Inferior parietal cortex (tissue), 1 donor: ENCODE data around the gene PADI2.

Experiments
- DNase-seq: peaks from one replicate; pipeline ENCODE4 v3.0.0-alpha.2; 2016; ENCODE audit errors: extremely low spot score

The PADI2 gene

DNA sequence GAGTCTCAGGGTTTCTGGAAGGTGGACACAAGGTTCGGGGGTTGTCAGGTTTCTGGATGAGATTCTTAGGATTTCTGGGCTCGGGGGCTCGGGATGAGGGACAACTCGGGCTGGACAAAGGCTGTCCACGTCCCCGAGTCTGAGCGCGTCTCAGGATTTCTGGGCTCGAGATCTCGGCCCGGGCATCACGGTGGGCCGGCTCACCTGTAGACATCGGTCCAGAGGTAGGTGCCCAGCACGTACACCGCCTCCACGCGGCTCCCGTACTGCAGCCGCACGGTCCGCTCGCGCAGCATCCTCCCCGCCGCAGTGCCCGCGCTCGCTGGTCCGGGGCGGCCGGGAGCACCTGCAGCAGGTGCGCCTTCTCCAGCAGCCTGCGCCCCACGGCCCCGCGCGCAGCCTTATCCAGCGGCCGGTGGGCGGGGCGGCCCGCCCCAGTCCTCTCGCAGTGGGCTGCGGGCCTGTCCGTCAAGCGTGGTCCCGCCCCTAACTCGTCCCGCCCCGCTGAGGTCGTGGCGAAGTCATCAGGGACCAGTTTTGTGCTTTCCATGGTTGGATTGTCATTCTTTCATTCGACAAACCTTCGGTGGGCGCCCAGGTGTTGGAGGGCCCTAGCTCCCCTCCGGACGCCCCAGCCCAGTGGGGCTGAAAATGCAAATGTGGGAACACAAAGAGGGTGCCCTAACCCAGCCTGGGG is at the start of gene PADI2:
PADI2 (minus strand) TSS at position 376 of the 697 bp plus-strand sequence; CDS start at position 296, 80 bp downstream.
- DNase-seq, result peak; percentile 83

DNA sequence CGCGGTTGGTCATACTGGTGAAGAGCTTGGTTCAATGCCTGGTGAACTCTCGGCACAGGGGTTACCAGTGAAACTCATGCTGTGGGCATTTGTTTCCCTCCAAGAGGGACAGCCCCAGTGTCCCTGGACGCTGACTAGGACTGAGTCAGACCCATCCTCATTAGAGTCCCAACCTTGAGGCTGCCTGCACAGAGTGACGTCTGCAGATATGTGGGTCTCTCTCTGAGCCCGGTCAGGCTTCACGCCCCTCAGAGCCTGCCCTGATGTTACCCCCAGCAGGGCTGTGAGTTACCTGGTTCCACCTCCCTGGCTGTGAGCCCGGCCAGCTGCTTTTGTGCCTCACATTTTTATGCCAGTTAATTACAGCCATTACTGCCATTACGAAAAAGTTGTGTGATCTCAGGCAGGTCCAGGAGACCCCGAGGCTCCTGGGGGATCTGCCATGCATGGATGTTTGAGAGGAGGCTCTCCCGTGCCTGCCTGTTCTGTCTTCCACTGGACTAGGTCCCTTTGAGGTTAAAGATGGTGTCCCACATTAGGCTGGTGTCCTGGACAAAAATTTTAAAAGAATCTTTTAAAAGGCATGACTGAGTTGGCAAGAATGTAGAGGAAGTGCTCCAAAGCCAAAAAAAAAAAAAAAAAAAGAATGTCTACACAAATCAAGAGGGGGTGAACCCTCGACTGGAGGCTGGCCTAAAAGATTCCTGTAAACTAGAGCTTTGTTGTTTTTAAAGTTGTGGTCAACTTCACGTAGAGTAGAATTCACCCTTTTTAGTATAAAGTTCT is 49.0 kb upstream of the PADI2 start:
- DNase-seq, result no peak

GRCh38 chr1:17167786-17168090 is 48.5 kb upstream of the PADI2 start:
- DNase-seq, result no peak

- DNase-seq, result no peak
Observed at GRCh38 chr1:17167041-17167785, 48.0 kb upstream of the PADI2 start.

DNA sequence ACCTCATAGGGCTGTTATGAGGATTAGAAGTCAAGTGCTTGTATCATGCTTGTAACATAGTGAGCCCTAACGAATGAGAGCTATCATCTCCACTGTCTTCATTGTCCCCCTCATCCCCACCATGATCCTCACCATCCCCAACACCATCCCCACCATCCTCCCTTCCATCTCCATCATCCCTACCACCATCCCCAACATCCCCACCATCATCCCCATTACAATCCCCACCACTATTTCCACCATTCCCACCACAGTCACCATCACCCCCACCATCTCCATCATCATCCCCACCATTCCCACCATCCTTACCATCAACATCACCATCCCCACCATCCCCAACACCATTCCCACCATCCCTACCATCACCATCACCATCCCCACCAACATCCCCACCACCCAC is 46.6 kb upstream of the PADI2 start:
- DNase-seq, result no peak

GRCh38 chr1:17163789-17164666 is 44.8 kb upstream of the PADI2 start:
- no peak for DNase-seq

DNA sequence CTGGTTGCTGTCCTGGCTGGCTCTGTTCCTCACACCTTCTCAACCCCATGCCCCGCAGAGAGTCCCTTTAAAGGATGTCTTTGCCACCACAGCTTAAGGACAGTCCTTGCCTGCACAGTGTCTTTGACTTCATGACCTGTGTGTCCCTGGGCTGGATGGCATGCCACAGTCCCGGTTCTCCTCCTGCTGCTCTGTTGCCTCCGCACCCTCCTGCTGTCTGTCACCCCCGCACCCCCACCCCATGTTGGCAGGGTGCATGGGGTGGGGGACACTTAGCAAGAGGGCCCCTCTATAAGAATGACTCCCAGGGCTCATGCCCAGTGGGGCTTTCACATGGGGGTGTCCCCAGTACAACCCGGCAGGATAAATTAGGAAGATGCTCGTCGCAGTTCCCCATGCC is 44.1 kb upstream of the PADI2 start:
- DNase-seq, result no peak

GRCh38 chr1:17162941-17163340 is 43.7 kb upstream of the PADI2 start:
- no peak for DNase-seq

DNA sequence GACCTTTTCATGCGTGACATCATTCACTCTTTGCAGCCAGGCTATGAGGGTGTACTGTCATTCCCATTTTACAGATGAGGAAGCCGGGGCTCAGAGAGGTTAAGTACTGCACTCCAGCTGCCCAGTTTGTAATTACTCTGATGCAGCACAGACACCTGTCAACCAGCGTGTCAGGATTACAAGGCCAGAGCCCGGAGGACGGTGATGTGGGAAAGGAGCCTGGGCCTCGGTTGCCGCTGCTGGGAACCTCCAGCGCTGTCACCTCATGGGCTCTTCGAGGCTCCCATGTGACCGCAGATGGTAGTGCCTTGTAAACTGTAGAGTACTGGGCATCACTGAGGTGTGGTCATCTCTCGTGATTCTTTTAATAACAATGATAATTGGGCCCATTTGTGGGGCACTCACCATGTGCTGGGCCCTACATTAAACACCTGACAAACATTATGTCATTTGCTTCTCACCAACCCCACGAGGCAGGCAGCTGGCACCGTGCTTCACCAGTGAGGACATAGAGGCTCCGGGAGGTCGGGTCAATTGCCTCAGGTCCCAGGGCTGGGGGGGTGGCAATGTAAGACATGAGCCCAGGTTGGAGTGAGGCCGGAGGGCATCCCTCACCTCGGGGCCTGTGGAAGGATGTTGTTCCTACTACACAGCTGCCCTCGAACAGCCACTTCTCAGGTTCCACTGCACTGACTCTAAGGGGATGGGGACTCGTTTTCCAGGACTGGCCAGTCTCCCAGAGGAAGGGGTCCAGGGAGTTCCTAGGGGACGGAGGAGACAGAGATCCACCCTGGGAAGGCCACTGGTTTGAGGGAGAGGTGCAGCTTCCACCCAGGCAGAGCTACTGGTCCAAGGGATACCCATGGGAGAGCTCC is 42.9 kb upstream of the PADI2 start:
- DNase-seq, result no peak

GRCh38 chr1:17161137-17161740 is 42.0 kb upstream of the PADI2 start:
- DNase-seq, result no peak

DNA sequence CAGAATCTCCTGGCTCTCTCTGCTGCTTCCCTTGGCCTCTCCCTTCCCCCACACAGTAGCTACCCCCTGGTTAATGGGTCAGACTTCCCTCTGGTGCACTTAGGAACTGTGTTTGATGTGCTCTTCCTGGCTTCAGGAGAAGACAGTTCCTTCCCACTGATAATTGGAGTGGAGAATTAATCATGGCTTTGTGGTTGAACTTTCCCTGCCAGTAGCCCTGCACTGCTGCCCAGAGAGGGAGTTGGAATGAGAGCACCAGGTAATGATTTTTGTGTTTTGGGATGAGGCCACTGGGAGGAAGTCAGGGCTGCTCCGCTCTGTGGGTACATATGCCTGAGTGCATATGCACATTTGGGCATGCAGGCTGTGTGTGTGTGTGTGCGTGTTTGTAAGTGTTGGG is 39.7 kb upstream of the PADI2 start:
- DNase-seq, result no peak

DNA sequence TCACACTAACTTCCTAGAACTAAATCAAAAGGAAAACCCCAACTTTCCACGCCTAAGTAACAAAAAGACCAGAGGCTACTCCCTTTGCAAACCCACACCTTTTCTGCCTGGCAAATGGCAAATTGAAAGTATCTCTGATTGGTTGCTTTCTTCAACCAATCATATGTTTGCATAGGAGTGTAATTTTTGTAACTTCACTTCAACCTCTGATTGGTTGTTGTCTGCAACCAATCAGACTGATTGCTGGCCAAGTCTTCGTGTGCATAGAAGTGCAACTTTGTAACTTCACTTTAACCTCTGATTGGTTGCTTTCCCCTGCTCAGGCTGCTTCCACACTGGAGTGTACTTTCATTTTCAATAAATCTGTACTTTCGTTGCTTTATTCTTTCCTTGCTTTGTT is 36.9 kb upstream of the PADI2 start:
- no peak for DNase-seq

- DNase-seq, result no peak
Observed at GRCh38 chr1:17155257-17155920, 36.1 kb upstream of the PADI2 start.

GRCh38 chr1:17149771-17150170 is 30.5 kb upstream of the PADI2 start:
- no peak for DNase-seq

DNA sequence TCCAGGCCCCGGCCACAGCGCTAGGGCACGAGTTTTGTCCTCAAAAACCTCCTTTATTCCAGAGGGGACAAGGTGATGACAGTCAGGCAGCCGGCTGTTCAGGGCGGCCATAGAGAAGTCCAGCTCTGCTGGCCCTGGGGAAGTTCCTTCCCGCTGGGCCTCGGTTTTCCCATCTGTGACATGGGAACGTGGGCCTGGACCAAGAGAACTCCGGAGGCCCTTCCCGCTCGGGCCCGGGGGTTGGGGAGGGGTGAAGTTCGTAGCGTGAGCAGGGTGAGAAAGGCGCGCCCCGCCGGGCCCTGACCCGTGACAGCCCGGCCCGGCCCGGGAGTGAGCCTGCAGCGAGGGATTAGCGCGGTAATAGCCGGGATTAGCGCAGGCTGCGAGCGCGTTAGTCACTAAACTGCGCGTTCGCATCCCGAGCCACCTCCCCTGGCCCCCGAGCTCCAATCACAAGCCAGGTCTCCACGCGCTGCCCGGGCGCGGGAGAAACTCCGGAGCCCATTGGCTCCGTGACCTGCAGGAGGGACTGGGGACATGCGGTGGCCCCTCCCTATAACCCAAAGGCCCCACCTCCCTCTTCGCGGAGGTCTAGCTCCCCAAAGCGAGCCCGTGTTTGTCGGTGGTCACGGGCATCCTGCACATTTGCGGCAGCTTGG is 29.8 kb upstream of the PADI2 start:
- no peak for DNase-seq

- DNase-seq, result no peak
Observed at GRCh38 chr1:17145648-17146047, 26.4 kb upstream of the PADI2 start.

DNA sequence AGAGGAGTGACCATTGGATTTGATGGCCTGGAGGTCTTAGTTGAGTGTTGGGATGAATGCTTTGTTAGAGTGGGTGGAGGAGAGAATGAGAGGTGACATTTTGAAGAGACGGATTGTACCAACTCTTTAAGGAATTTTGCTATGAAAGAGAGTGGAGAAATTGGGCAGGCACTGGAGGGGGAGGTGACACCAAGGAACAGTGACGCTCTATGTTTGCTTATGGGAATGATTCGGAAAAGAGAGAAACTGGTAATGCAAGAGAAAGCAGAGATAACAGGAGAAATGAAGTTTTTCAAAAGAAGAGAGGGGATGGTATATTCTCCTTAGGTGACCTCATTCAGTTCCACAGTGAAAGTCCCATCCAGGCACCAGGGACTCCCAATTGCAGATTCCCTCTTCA is 24.5 kb upstream of the PADI2 start:
- no peak for DNase-seq

- no peak for DNase-seq
Observed at GRCh38 chr1:17141441-17142197, 22.4 kb upstream of the PADI2 start.

- no peak for DNase-seq
Observed at GRCh38 chr1:17140279-17140678, 21.0 kb upstream of the PADI2 start.
